ENCODE results near the gene CGB1.

DNA sequence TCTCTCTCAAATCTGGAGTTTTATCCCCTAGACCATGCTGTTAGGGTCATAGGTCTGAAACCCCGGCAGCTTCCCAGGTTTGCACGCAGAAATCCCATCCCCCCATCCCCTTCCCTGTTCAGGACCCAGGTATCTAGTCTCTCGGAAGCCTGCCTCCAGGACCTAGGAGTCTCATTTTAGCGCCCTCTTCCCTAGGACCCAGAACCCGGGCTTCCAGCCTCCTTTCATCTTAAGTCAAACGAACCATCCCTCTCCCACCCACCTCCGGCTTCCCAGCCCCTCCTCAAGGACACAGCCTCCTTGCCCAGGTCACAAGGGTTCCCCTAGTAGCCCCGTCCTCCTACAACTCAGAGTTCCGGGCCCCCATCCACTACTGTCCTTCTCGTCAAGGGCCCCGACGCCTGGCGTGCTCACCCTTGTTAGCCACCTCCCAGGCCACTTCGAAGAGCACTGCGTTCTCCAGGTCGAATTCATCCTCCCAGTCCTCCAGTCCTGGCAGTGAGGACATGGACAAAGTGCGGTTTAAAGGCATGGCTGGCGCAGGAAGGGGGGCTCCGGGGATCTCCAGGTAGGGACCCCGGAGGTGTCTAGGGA is 44.0 kb downstream of the CGB1 start:
- TF ChIP-seq CTCF (tag by site-specific recombination; IDR thresholded peaks at IDR 0.05) (no peak), ZFHX2 (tag by site-specific recombination; conservative IDR thresholded peaks at IDR 0.05) (no peak), OSR2 (tag by site-specific recombination; IDR thresholded peaks at IDR 0.05) (no peak), ZNF26 (tag by site-specific recombination; IDR thresholded peaks at IDR 0.05) (no peak), REST (tag by site-specific recombination; IDR thresholded peaks at IDR 0.05) (no peak), ZNF24 (tag by site-specific recombination; IDR thresholded peaks at IDR 0.05) (no peak), YY1 (tag by site-specific recombination; IDR thresholded peaks at IDR 0.05) (no peak), KLF16 (tag by site-specific recombination; IDR thresholded peaks at IDR 0.05) (no peak), ZNF610 (tag by site-specific recombination; IDR thresholded peaks at IDR 0.05; ENCODE audit: borderline replicate concordance) (no peak), KLF1 (tag by site-specific recombination; IDR thresholded peaks at IDR 0.05) (no peak)
